HG03571 (cell line): Measurements from ENCODE around the gene PPME1.

Source experiments
- ATAC-seq: cut with Tn5 transposase; IDR thresholded peaks from one replicate; pipeline ENCODE4 v1.9.1; 2021; ENCODE audit not compliant: unreplicated experiment

The PPME1 gene

DNA sequence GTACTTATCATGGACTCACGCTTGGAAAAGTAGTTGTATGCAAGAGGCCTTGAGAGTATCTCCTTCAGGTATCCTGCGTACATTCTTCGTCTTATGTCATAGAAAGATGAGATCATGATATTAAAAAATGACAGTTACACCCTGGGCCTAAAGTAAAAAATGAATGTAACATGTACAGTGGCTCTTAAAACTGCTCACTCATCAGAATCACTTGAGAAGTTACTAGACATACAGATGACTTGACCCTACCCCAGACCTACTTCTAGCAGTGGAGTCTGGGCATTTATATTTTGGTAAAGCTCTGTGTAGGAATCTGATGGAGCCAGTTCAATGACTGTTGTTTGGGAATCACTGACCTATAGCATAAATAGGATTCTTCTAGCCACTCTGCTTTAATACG is 54.5 kb downstream of the PPME1 start:
- ATAC-seq: no peak

GRCh38 chr11:74226907-74227306 is 55.8 kb downstream of the PPME1 start:
- no peak for ATAC-seq

- ATAC-seq: no peak
Measured at GRCh38 chr11:74232311-74232950, 61.3 kb downstream of the PPME1 start.

- no peak for ATAC-seq
Measured at GRCh38 chr11:74233683-74234082, 62.6 kb downstream of the PPME1 start.

GRCh38 chr11:74235121-74235520 is 64.0 kb downstream of the PPME1 start:
- no peak for ATAC-seq

DNA sequence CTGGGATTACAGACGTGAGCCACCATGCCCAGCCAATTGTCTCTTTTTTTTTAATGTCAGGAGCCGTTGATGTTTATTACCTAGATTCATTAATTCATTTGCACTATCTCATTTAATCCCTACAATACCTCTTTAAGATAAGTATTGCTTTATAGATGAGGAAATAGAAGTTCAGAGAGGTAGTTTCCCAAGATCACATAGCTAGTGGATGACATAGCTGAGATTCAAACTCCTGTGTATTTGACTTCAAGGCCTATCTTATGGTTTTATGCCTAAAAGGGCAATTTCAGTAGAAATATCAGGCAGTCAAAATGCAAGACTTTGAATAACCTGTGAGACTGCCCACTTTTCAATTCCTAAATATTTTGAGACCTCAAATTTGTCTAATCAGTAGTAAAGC is 66.5 kb downstream of the PPME1 start:
- ATAC-seq: no peak

- no peak for ATAC-seq
Measured at GRCh38 chr11:74238243-74238642, 67.2 kb downstream of the PPME1 start.

DNA sequence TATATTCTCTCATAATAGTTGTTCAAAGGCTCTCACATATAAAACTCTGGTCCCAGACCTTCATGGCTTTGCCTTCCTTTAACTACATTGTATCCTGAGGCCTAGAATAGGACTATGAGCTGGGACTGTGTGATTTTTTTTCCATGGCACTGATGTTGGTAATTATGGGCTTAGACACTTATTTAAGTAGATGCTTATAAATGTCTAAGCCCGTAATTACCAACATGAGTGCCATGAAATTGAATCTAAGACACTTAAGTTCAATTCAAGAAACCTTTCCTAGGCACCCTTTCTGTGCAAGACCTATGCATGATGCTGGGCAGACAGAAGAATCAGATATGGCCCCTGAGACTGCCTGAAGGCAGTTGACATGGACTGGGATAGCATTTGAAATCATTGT is 77.4 kb downstream of the PPME1 start:
- ATAC-seq: no peak

DNA sequence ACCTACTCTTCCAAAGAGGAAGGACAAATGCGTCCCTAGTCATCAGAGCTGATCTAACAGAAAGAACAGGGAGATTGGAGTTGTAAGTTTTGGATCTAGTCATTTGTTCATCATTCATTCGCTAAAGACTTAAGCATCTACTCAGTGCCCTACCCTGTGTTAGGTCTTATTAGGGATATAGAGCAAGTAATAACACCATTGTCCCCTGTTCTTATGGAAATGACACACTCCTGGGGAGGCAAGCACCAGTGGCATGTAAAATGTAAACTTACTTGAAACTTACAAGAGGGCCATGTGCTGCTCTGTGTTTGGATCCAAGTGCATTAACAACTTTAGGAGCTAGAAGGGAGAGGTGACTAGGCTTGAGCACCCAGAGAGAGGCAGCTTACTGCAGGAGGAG is 78.4 kb downstream of the PPME1 start:
- no peak for ATAC-seq

DNA sequence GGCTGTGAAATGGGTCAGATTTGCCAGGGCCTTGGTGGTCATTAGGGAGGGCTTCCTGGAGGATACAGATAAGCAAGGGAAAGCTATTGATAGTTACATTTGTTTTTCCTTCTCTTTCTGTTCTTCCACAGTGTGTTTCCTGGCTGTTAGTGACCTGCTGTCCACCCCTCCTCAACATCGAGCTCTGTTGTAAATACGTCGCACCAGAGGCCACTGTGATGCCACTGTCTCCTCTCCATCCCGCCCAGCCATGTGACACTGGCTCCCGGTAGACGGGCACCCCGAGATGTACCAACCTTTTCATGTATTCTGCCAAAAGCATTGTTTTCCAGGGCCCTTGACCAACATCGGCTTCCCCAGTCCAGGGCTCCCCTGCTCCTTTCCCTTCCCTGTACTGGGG is 82.3 kb downstream of the PPME1 start:
- ATAC-seq: no peak

GRCh38 chr11:74255741-74256375 is 84.8 kb downstream of the PPME1 start:
- ATAC-seq: no peak

DNA sequence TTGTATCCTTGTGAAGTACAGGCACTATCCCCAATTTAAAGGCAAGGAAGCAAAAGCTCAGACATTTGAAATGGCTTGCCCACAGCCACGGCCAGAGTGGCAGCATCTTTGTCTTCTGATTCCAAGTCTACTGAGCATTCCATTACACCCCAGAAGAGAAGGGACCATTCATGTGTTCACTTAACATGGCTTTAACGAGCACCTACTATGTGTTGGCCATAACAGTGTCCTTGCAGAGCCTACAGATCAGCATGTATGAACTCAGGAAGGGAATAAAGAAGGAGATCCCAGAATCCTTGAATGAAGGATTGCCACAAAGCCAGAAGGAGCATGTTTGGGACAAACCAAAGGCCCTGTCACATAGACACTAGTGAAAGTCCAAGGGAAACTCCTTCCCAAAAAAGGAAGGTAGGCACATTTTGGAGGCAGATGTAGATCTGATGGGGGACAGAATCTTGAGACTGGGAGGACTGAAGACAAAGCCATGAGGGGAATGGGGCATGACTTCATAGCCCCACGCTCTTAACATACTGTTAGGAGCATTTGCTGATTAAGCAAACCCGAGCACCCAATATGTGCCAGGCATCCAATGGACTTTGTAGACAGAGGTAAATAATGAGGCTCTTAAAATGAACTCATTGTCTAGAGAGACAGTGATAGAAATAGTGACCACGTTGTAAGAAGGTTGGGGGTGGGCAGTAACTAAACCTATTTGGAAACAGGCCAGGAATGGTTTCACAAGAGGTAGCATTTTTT is 85.5 kb downstream of the PPME1 start:
- ATAC-seq: no peak

DNA sequence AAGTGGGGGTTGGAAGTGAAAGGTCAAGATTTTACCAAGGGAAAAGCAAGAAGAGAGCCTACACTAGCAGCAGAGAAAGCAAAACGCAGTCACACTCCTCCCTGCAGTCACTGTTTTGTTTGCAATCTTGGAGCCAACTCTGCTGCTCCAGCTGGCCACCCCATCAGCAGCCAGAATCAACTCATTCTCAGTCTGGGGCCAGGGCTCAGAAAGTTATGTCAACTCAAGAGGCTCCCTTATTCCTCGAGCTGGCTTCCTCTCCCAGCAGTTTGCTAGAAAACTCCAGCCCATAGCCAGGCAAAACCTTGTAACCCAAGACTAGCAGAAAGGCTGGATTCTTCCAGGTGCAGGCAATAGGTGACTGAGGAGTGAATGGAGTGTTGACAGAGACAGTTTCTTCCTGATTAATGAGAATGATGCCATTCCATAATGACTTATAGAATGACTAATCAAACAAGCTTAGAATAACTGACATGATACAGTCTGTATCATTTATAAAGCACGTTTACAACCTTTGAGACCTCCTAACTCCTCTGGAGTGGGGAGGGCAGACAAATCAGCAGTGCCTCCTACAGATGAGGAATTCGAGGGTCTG is 87.0 kb downstream of the PPME1 start:
- ATAC-seq: no peak

DNA sequence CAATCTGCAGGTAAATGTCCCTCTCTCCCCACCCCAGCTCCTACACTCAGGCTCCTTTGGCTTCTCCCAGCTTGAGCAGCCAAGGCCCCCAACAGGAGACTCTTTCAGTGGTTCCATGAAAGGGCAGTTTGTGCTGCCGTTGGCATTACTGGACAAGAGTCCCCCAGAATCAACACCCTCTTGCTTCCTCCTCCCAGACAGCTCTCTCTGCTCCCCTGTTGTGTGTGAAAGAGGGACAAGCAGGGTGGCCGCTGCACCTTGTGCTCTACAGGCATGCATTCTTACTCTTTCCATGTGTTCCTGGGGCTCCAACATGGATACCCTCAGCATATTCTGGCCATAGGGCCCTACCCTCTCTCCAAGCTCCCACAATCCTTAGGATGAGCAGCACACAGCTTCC is 91.6 kb downstream of the PPME1 start:
- ATAC-seq: no peak

- no peak for ATAC-seq
Measured at GRCh38 chr11:74265256-74265655, 94.2 kb downstream of the PPME1 start.

DNA sequence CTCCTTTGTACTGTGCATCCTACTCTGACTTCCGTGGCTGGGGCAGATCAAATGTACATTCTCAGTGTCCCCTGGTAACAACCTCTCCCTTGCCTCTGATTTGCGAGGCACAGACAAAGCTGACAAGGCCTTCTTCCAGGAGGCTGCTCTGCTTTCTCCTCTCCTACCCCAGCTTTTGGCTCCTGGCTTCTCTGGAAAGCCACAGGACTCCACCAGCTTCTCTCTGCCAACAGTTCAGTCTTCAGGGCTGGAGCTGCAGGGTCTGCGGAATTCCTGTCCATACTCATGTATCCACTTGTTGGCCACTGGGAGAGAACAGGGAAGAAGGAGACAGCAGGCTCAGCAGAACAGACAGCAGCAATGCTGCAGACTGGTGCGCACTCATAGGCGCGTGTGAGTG is 95.9 kb downstream of the PPME1 start:
- ATAC-seq: no peak

- no peak for ATAC-seq
Measured at GRCh38 chr11:74268456-74268855, 97.4 kb downstream of the PPME1 start.

DNA sequence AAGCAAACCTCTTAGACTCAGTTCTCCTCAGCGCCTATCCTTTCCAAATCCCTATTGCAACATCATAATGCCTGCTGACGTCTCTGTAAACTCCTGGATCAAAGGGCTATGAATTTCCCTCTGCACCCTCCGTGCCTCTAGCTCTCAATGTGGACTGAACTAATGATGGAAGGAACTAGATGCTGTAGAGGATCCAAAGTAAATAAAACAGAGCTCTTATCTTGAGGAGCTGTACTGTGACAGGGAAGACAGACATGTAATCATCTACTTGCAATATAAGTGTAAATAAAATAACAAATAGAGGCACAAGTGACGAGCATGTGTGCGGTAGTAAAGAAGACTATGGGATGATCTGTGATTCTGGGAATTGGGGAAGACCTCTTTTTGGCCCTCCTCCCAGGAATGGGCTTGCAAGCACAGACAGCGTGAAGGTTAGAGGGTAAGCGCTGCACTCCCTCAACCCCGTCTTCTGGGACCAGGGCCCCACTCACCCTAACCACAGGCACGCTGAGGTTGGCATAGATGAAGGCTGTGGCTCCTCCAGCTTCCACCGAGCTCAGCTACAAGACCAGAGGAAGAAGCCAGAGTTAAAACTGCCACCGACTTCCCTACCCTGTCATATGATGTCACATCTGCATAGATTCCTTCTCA is 98.2 kb downstream of the PPME1 start:
- ATAC-seq: no peak

DNA sequence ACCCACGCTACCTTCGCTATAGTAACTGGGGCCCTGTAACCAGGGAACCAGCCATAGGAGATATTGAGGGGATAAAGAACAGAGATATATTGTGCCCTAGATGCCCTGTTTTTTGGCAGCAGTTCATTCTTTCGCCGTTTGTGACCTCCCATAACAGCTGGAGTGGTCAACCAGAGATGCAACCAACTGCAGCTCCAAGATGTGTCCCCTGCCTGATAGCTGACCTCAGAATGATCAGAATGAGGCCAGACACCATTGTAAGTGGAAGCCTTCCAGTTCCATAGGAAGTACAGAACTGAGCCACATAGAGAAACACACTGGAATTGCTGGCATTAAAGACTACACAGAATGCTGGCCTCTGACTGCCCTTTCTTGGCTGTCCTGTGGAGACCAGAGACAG is 101.2 kb downstream of the PPME1 start:
- no peak for ATAC-seq

DNA sequence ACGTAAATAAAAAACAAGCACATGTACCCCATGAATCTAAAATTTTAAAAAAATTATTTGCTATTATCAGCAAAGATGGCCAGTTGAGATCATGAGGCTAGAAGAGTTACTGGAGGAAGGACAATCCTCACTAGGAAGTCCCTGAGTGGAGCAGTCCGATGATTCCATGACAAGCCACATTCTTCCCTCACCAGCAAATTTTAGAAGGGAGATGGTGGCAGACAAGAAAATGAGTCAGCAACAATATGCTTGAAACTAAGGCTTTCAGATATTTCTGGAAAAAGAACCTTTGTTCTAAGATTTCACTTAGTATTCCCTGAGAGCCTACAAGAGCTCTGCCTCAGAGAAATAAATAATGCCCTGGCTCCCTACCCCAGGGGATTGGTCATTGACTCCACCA is 105.5 kb downstream of the PPME1 start:
- no peak for ATAC-seq

DNA sequence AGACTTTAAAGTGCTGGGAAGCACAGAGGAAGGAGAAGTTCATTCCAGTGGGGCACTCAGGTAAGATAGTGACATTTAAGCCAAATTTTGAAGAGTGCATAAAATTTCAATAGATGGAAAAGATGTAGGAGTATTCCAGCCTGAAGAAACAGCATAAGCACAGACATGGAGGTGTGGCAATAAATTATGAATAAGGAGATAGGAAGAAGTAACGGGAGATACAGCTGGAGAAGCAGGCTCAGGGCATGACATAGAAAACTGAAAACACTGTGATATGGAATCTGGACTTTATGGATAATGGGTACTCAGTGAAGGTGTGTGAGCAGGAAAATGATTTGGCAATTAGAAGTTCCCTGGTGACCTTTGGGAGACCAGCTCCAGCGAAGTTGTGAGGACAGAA is 107.0 kb downstream of the PPME1 start:
- no peak for ATAC-seq
